GM19193 (cell line): ENCODE measurements around the gene CGB1.

ENCODE experiments used
- POLR2A ChIP-seq: IDR thresholded peaks from 4 replicates; pipeline ENCODE4 v1.6.1; 2011; ENCODE audit not compliant: insufficient read depth, insufficient read length; ENCODE audit errors: extremely low read depth

CGB1 gene

GRCh38 chr19:49020931-49021895 lies 15.5 kb downstream of the CGB1 start:
- no peak for TF ChIP-seq POLR2A

- no peak for TF ChIP-seq POLR2A
Measured at GRCh38 chr19:49020342-49020741, 16.4 kb downstream of the CGB1 start.

GRCh38 chr19:49019242-49019932 lies 17.3 kb downstream of the CGB1 start:
- TF ChIP-seq POLR2A: no peak

- TF ChIP-seq POLR2A: no peak
Measured at GRCh38 chr19:49017666-49018351, 18.9 kb downstream of the CGB1 start.

- TF ChIP-seq POLR2A: peak; percentile 14
Measured at GRCh38 chr19:49017041-49017665, 19.5 kb downstream of the CGB1 start, which contains the start of gene LHB. LHB (minus strand) TSS chr19:49017091; CDS start chr19:49017081, 10 bp downstream.

- TF ChIP-seq POLR2A: no peak
Measured at GRCh38 chr19:49016067-49016839, 20.4 kb downstream of the CGB1 start.

- TF ChIP-seq POLR2A: no peak
Measured at GRCh38 chr19:49014870-49015255, 21.8 kb downstream of the CGB1 start.

- TF ChIP-seq POLR2A: no peak
Measured at GRCh38 chr19:49014123-49014869, 22.4 kb downstream of the CGB1 start.

GRCh38 chr19:49011194-49011593 lies 25.5 kb downstream of the CGB1 start:
- no peak for TF ChIP-seq POLR2A

- TF ChIP-seq POLR2A: no peak
Measured at GRCh38 chr19:49010453-49010852, 26.2 kb downstream of the CGB1 start.

GRCh38 chr19:49009828-49010227 lies 26.9 kb downstream of the CGB1 start:
- no peak for TF ChIP-seq POLR2A

- no peak for TF ChIP-seq POLR2A
Measured at GRCh38 chr19:49006905-49007304, 29.8 kb downstream of the CGB1 start.

GRCh38 chr19:49004964-49005614 lies 31.6 kb downstream of the CGB1 start:
- TF ChIP-seq POLR2A: no peak
